ENCODE data around the gene ELANE.
"Not testable (repeated sequence)": the region's sequence is repeated elsewhere in the genome, so short reads cannot be mapped to it uniquely, and the experiment has no call there.

ELANE gene

DNA sequence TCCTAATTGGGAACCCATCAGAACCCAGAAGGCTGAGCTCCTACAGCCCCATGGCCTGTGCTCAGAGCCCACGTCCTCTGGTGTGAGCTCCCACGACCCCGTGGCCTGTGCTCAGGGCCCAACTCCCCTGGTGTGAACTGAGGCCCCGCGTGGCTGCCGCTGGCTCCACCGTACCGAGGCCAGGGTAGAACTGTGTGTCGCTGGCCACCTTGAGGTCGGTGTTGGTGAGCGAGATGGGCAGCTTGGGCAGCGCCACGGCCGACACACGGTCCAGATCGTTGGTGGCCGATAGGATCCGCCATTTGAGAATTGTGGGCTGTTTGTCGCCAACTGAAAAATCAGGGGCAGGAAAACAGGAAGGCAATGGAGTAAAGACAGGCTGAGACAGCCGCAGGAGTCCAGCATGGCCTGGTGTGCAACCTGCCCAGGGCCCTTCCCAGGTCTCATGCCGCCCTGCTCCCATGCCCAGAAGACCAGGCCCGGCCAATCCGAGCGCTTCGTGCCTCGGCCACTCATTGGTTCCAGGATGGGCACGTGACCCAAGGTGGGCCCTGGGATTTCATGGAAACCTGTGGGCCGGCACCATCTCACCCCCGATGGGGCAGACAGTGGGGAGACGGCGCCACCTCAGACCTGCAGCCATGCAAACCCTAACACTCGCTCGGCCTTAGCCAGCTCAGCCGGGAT, 29.4 kb downstream of the ELANE start:
- DNase-seq = no peak

DNA sequence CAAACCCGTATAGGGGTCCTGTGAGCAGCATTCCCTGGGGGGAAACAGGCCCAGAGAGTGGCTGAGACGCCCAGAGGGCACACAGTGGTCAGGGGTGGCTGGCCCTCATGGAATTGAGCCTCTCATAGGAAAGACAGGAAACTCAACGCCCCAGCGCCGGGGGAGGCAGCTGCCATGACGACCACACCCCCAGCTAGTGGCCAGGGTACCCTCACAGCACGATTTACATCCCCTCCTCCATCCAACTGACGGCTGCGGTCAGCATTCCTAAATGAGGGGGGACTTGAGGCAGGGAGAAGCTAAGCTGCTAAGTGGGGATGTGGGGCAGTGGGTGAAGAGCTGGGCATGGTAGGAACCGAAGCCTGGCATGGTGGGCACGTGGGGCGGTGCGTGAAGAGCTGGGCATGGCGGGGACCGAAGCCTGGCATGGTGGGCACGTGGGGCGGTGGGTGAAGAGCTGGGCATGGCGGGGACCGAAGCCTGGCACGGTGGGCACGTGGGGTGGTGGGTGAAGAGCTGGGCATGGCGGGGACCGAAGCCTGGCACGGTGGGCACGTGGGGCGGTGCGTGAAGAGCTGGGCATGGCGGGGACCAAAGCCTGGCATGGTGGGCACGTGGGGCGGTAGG, 30.9 kb downstream of the ELANE start:
- DNase-seq = no peak

DNA sequence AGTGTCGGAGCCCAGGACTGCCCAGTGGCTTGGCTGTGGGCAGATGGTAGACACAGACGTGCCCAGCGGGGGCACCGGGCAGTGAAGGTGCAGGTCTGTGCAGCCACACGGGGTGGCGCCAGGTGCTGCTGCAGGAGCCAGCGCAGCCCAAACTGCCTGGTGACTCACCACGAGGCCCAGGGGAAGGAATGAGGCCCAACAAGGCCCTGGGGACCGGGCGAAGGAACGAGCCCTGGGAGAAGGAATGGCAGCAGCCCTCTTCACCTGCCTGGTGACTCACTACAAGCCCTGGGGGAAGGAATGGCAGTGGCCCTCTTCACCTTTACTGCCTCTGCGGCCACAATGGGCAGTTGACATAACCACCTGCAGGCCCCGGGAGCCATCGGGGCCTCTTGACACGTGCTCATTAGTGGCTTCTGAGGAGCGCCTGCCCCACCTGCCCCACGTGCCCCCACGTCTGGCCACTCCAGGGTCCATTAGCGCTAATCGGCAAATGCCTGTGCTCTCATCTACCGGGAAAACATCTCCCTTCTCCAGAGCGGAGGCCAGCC, 31.6 kb downstream of the ELANE start:
- DNase-seq = no peak

DNA sequence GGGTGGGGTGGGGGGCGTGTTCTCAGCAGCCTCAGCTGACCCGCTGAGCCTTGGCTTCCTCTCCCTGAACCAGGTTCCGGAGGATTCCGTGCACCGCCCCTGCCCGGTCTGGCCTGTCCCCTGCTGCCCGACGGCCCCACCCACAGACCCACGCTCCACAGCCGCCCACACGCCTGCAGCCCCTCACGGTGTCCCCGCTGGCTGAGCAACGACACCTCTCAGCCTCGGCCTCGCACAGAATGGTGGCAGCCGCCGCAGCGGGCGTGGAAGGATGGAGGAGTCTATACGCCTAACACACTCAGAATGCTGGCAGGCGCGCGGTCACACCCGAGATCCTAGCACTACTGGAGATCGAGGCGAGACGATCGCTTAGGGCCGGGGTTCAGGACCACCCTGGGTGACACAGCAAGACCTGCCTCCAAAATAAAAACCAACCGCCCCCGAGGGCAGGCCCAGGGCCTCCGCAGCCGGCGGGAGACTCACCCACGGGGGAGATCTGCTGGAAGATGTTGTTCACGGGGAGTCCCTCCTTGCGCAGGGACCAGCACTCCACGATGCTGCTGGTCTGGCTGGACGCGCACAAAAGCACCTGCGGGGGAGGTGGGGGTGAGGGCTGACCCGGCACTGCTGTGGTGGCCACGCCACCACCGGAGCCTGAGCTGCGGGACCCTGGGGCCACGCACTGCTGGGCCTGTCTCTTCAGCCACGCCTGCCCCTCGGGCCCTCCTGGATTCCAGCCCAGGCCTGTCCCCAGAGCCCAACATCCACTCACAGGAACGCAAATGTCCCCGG, 32.5 kb downstream of the ELANE start:
- no peak for DNase-seq

DNA sequence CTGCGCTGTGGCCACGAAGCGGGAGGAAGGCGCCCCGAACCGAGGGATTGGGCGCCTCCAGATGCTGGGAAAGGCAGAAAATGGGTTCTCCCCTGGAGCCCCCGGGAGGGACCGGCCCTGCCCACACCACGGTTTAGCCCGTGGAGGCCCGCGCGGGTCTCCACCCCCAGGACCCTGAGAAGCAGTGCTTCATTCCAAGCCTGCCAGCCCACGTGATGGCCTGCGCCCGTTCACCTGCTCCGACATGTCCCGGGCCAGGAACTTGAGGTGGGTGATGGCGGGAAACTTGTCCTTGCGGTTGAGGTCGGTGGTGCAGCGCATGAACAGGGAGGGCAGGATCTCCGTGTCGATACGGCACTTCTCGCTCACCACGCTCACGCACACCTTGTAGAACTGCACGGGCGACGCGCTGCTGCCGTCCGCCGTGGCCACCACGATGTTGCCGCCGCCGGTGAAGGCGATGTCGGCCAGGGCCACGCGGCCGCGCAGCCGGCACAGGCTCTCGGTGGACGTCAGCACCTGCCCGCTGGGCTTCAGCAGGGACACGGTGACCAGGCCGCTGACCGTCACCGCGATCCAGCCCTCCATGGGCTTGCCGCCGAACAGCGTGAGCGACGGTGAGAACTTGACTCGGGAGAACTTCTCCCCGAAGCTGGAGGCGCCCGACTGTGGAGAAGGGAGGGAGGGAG, 33.6 kb downstream of the ELANE start:
- DNase-seq = no peak

DNA sequence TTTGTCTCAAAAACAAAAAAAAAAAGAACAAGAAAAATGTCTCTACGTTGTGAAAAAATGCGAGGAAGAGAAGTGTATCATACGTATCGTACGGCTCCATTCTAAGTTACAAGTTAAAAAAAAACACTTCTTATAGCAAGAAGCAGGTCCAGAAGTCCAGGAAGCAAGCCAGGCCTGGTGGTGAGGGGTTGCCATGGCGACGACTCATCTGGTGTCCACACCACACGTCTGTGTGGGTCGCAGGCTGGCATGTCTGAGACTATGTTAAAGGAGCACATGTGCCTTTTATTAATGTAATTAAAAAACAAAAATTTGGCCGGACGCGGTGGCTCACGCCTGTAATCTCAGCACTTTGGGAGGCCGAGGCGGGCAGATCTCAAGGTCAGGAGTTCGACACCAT, 35.0 kb downstream of the ELANE start:
- DNase-seq = no peak

DNA sequence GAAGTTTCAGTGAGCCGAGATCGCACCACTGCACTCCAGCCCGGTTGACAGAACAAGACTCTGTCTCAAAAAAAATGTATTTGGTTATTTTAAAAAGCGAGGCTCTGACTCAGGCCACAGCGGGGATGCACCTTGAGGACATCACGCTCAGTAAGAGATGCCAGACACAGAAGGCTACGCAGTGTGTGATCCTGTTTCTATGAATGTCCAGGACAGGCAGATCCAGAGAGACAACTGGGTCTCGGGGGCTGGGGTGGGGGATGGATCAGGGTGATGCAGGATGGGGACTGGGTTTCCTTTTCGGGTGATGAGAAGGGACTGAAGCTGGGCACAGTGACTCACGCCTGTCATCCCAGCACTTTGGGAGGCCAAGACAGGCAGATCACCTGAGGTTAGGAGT, 35.5 kb downstream of the ELANE start:
- no peak for DNase-seq

DNA sequence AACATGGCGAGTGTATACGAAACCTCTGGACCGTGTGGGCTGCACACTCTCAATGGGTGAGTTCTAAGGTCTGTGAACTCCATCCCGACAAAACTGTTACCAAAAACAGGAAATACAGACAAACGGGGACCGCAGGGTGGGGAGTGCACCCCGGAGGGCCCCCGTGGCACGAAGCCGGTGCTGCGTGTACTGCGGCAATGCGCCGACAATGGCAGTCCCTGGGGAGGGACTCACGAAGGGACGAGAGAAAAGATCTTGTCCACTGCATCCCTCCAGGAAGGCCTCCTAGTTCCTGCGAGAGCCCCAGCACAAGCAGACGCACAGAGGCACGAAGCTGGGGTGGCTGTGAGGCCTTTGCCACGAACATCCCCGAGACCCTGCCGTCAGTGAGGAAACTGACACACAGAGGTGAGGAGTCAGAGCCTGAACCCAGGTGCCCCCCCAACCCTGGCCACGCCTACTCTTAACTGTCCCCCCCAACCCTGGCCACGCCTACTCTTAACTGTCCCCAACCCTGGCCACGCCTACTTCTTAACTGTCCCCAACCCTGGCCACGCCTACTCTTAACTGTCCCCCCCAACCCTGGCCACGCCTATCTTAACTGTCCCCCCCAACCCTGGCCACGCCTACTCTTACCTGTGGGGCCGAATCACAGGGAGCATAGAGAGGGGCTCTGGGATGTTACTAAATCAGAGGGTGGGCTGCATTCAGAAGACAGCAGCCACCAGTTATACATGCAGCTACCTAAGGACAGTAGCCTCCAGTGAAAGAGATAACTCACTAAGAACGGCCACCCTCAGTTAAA, 36.7 kb downstream of the ELANE start:
- peak; percentile 69 for DNase-seq

DNA sequence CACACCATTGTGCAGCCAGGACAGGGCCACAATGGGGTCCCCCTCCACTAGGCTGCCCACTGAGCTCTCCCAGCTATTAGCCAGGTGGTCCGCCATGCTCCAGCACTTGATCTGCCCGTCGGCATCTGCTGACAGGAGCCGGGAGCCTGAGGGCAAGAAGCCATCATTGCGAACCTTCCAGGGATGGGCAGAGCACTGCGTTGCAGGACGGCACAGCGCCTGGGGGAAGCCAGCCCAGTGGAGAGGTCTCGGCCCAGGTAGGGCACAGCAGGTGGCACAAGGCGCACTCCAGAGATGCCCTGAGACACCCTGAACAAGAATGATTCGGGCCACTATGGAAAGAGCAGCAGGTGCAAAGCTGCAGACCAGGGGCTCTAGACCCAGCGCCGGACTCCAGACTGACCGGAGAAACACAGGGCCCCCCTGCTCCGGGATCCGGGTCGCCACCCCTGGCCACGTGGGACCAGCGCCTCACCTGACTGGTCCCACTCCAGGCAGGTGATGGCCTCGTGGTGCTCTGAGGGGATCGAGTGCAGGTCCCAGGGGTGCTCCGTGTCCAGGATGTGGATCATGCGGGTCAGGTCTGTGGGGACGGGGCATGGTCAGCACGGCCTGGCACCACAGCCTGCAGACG, 37.7 kb downstream of the ELANE start:
- no peak for DNase-seq

DNA sequence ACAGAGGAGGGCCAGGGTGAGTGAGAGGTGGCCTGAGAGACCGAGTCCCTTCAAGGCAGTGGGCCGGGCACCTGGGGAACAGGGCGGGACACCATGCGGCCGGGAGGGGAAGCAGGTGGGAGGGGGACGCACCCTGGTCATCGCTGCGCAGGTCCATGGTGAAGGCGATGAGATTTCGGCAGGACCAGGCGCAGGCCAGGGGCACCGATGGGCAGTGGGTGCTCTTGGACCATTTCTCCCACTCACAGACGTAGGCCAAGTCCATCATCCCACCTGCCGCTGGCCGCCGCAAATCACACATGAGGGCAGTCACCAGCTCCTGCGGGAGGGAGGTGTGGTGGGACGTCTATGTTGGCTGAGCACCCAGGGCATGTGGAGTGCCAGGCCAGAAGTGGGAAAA, 38.7 kb downstream of the ELANE start:
- DNase-seq = no peak

DNA sequence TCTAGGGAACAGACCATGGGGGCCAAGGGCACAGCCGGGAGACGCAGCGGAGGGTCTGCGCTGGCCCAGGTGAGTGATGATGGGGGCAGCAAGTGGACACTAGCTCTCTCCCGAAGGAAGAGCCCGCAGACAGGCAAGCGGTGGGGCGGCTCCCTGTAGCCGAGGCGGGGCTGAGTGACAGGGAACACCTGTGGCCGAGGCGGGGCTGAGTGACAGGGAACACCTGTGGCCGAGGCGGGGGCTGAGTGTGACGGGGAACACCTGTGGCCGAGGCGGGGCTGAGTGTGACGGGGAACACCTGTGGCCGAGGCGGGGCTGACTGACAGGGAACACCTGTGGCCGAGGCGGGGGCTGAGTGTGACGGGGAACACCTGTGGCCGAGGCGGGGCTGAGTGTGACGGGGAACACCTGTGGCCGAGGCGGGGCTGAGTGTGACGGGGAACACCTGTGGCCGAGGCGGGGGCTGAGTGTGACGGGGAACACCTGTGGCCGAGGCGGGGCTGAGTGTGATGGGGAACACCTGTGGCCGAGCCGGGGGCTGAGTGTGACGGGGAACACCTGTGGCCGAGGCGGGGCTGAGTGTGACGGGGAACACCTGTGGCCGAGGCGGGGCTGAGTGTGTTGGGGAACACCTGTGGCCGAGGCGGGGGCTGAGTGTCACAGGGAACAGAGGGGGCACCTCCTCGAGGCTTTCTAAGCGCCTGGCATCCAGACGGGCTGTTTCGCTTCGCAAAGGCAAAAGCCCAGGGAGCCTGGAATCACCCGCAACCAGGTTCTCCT, 39.5 kb downstream of the ELANE start:
- DNase-seq = not testable (repeated sequence)

DNA sequence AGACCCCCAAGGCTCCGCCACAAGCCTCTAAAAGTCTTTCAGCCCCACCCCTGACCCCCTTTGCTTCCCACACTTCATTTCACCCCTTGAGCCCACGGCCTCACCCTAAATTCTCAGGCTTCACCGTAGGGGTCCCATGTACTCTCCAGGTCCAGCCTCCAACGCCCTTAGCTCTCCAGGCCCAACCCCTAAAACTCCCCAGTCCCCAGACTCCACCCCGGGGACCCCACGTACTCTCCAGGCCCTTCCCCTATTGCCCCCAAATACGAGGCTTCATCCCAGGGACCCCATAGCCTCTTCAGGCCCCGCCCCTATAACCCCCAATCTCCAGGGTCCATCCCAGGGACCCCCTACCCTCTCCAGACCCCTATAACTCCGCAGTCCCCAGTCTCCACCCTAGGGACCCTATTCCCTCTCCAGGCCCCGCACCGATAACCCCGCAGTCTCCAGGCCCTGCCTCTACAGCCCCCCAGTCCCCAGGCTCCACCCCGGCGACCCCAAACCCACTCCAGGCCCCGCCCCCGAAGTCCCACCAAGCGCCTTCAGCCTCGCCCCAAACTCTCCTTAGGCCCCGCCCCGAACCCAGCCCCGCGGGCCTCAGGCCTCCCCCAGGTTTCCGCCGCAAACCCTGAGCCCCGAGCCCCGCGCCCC, 40.3 kb downstream of the ELANE start:
- DNase-seq = no peak

DNA sequence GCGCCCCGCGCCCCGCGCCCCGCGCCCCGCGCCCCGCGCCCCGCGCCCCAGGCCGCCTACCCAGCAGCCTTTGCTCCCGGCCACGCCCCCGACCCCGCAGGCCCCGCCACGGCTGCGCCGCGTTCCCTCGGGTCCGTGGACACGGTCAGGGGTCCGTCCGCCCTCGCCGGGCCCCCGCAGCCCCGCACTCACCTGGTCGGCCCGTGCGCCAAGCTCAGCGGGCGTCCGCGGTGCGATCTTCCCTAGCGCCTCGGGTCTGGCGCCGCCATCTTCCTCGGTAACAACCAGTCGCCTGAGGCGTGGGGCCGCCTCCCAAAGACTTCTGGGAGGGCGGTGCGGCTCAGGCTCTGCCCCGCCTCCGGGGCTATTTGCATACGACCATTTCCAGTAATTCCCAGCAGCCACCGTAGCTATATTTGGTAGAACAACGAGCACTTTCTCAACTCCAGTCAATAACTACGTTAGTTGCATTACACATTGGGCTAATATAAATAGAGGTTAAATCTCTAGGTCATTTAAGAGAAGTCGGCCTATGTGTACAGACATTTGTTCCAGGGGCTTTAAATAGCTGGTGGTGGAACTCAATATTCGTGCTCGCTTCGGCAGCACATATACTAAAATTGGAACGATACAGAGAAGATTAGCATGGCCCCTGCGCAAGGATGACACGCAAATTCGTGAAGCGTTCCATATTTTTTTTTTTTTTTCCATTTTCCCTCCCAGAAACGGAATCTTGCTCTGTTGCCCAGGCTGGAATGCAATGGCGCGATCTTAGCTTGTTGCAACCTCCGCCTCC, 41.0 kb downstream of the ELANE start, which contains the start of the genes MED16 and RNU6-9:
MED16 (minus strand) TSS at position 294 of the 796 bp plus-strand sequence. CDS start 2,056 bp downstream, outside the sequence.
RNU6-9 (plus strand) TSS at position 591 of the 796 bp plus-strand sequence.
- DNase-seq = peak; percentile 94

DNA sequence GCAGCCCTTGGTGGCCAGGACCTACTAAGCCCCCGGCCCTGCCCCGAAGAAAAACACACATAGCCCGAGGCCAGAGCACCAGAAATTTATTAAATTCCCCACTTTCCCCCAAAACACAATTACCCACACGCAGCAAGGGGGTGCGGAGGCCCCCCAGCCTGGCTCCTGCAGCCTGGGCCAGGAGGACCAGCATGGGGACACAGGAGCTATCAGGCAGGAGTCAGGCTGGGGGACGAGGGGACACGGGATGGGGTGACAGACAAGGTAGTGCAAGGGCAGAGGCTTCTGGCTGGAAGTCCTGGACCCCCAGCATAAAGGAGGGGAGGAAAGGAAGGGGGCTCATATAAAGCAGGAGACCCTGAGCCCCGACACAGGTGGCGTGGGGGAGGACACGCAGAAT, 44.3 kb downstream of the ELANE start:
- no peak for DNase-seq

DNA sequence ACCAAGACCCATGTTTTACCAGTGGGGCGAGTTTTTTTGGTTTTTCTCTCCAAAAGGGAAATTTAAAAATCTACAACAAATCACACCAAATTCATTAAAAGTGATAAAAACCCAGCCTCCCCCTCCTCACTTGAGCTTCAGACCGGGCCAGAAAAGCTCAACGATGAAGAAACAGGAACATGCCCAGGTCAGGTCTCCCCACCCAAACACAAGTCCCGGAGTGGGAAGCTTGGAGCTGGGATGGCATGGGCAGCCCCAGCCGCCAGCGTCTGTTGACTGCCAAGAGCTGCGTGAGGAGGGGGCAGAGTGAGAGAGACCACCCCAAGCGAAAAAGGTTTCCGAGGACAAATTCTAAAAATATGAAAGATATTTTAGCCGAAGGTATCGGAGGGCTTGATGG, 44.9 kb downstream of the ELANE start:
- DNase-seq = no peak

DNA sequence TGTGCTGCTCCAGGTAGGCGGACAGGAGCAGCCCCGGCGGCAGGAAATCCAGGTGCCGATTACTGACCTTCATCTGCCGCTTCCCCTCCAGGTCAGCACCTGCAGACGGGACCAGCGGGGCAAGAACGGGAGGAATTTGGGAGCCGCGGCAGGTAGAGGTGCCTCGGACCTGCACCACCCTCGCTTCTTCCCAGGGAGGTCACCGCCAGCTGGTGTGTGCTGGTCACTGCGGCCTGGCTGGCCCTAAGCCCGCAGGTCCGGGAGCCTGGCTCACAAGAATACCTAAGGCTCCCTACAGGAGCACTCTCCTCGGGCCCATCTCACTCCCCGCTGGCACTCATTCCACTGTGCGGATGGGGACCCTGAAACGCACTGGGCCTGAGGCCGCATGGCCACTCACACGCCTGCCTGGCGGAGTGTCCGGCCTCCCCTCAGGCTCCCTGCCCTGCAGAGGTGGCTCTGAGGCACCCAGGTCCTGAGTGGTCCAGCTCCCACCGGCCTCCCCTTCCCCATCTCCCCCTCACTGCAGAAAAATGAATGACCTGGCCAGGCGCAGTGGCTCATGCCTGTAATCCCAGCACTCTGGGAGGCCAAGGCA, 45.4 kb downstream of the ELANE start:
- no peak for DNase-seq

DNA sequence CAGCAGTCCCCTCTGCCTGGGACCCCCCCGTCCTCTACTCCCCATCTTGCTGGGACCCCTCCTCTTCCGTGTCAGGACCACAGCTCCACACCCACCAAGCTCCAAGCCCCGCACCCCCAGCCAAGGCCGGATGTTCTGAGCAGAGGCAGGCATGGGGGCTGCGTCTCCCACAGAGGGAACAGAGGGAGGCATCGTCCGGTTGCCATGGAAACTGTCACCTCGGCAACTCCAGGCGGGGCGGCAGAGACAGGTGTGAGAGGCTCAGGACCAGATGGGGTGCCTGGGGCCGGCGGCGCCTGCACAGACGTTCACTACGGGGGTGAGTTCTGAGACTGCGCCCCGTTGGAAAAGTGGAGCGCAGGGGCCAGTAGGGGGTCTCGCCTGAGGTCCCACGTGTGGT, 46.6 kb downstream of the ELANE start:
- DNase-seq = no peak

DNA sequence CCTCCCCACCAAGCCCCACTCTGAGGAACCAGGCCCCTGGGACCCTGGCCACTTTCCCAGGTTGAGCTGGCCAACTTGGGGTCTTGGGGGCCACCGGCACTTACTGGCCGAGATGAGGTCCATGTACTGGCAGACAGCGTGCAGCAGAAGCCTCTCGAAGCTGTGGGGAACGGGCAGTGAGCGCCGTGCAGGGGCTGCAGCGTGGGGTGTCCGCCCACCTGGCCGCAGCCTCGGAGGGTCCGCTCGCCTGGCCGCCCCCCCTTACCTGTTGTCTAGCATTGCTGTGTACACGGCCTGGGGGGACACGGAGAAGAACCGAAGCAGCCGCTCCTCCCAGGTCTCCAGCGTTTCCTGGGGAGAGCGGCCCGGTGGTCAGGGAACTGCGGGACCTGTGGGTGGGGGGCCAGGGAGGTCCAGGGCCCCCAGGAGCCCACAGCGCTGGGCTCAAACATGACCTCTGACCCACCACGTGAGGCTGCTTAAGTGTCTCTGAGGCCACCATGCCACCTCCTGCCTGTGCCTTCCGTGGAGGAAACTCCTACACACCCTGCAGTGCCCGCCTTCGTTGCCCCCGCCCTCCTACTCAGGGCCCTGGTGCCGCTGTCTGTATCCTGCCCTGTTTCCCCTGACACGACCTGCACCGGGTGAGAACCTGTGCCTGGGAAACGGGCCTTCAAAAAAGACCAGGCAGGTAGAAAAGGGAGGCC, 47.4 kb downstream of the ELANE start:
- no peak for DNase-seq

DNA sequence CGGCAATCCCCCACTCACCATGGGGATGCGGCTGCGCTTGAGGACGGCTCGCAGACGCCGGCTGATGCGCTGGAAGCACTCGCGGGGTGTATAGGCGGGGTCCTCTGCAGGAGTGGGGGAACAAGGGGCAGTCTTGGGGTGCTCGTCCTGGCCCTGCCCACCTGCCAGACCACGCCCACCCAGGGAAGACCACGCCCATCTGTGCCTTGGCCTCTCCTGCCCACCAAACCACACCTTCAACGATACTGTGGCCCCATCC, 47.9 kb downstream of the ELANE start:
- DNase-seq = no peak
